ENCODE data around the gene CDKAL1. TPM values are rescaled to one million over a fixed set of nuclear protein-coding genes. Genes with fewer than 3 reads are reported as not detected.

Gene CDKAL1
- total and polyA plus RNA-seq, 10 of the 15 experiments (the other 5 are each of a cell fraction or from before 2014, with no cell fraction given): 10.7 to 26.9 (median 17.3) TPM

- Histone ChIP-seq H3K9ac (ENCODE audit: control insufficient read depth, insufficient read depth, low read length) (no peak overlapping the region), H4K20me1 (ENCODE audit: control insufficient read depth, insufficient read depth) (no peaks in the 10 kb centered on the region), H3K36me3 (ENCODE audit: control insufficient read depth in 2 of 2, insufficient read depth in 2 of 2, low read length in 1 of 2) (no peaks in the 10 kb centered on the region), H3K4me3 (no peak overlapping the region), H2AFZ (ENCODE audit: control insufficient read depth, low read depth, low read length) (peak overlapping the region; percentile 44; the same call in 1 of the 2 replicates), H3K79me2 (ENCODE audit: control insufficient read depth, insufficient read depth, low read length) (no peaks in the 10 kb centered on the region), H3K27ac (ENCODE audit: control insufficient read depth, insufficient read depth) (peak overlapping the region; percentile 69), H3K27me3 (replicated peaks in 1 of 2; ENCODE audit: control insufficient read depth in 2 of 2, insufficient read depth in 2 of 2, low read length in 1 of 2) (no peaks in the 10 kb centered on the region), H3K4me1 (ENCODE audit: control insufficient read depth, insufficient read depth, low read length) (peaks cover 17% of the 10 kb centered on the region), H3K4me2 (ENCODE audit: control insufficient read depth, insufficient read depth) (peak overlapping the region; percentile 55), H3K9me3 (replicated peaks; ENCODE audit: control insufficient read depth, insufficient read depth, low read length) (no peaks in the 10 kb centered on the region)
- DNase-seq (ENCODE audit: low read depth, low spot score) (peak; percentile 63), ATAC-seq (peak; percentile 94), FAIRE-seq (peak; percentile 73)
- intact Hi-C loops (cut with micrococcal nuclease; ENCODE audit: unreplicated experiment): loop anchor here (2.0 to 5.0 kb wide), 3 partner anchors 174 to 387 kb away; no protein-coding TSS in a partner anchor
- no TSS peak for BruUV-seq (replicated peaks)
- RAD21 ChIA-PET (ENCODE audit: unreplicated experiment): interaction anchor here (0.7 to 2.5 kb wide), 15 partner anchors 26 to 386 kb away, joined by 3 to 11 read pairs (median 5); partner anchors contain the start of gene SOX4
- CTCF ChIA-PET: interaction anchor here (0.6 to 1.2 kb wide), 3 partner anchors 241 to 713 kb away, joined by 3 to 4 read pairs (median 3); no protein-coding TSS in a partner anchor
- in situ Hi-C loops (cut with MboI): no loop called here
- SMC1A ChIA-PET (ENCODE audit: uncharacterized antibody, unreplicated experiment): interaction anchor here (0.7 to 4.2 kb wide), 29 partner anchors 10 to 427 kb away, joined by 3 to 20 read pairs (median 4); no protein-coding TSS in a partner anchor
- WGBS (ENCODE audit: insufficient coverage, insufficient replicate concordance, low lambda C conversion rate, missing lambda C conversion rate): 42% methylated on average over 18 of the region's 18 CpGs
- POLR2A ChIA-PET: interaction anchor here (0.7 to 1.9 kb wide), 6 partner anchors 8 to 721 kb away, joined by 3 to 10 read pairs (median 5); no protein-coding TSS in a partner anchor
- TF ChIP-seq ATF7 (IDR thresholded peaks at IDR 0.05; ENCODE audit: low read depth) (peak; percentile 93), SIX5 (IDR thresholded peaks at IDR 0.05; ENCODE audit: low read depth, low read length, severe bottlenecking) (no peak), NFXL1 (IDR thresholded peaks at IDR 0.05; ENCODE audit: borderline replicate concordance) (no peak), KLF5 (IDR thresholded peaks at IDR 0.05; ENCODE audit: partially characterized antibody) (peak; percentile 24), BRCA1 (IDR thresholded peaks at IDR 0.05; ENCODE audit: low read depth, low read length) (no peak), PAX5 (IDR thresholded peaks at IDR 0.05; ENCODE audit: borderline replicate concordance, low read depth, low read length) (peak; percentile 75; the same call in 1 of the 2 replicates), NR2C1 (IDR thresholded peaks at IDR 0.05) (no peak), CHD2 (IDR thresholded peaks at IDR 0.05; ENCODE audit: borderline replicate concordance, low read depth, low read length) (peak; percentile 48; the same call in 1 of the 2 replicates), HCFC1 (IDR thresholded peaks at IDR 0.05; ENCODE audit: low read length) (no peak)
- TF ChIP-seq, protein P1, sequence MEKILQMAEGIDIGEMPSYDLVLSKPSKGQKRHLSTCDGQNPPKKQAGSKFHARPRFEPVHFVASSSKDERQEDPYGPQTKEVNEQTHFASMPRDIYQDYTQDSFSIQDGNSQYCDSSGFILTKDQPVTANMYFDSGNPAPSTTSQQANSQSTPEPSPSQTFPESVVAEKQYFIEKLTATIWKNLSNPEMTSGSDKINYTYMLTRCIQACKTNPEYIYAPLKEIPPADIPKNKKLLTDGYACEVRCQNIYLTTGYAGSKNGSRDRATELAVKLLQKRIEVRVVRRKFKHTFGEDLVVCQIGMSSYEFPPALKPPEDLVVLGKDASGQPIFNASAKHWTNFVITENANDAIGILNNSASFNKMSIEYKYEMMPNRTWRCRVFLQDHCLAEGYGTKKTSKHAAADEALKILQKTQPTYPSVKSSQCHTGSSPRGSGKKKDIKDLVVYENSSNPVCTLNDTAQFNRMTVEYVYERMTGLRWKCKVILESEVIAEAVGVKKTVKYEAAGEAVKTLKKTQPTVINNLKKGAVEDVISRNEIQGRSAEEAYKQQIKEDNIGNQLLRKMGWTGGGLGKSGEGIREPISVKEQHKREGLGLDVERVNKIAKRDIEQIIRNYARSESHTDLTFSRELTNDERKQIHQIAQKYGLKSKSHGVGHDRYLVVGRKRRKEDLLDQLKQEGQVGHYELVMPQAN (conservative IDR thresholded peaks at IDR 0.05): no peak
- TF ChIP-seq, protein P2, sequence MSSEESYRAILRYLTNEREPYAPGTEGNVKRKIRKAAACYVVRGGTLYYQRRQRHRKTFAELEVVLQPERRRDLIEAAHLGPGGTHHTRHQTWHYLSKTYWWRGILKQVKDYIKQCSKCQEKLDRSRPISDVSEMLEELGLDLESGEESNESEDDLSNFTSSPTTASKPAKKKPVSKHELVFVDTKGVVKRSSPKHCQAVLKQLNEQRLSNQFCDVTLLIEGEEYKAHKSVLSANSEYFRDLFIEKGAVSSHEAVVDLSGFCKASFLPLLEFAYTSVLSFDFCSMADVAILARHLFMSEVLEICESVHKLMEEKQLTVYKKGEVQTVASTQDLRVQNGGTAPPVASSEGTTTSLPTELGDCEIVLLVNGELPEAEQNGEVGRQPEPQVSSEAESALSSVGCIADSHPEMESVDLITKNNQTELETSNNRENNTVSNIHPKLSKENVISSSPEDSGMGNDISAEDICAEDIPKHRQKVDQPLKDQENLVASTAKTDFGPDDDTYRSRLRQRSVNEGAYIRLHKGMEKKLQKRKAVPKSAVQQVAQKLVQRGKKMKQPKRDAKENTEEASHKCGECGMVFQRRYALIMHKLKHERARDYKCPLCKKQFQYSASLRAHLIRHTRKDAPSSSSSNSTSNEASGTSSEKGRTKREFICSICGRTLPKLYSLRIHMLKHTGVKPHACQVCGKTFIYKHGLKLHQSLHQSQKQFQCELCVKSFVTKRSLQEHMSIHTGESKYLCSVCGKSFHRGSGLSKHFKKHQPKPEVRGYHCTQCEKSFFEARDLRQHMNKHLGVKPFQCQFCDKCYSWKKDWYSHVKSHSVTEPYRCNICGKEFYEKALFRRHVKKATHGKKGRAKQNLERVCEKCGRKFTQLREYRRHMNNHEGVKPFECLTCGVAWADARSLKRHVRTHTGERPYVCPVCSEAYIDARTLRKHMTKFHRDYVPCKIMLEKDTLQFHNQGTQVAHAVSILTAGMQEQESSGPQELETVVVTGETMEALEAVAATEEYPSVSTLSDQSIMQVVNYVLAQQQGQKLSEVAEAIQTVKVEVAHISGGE (CRISPR knock-in tag; IDR thresholded peaks at IDR 0.05): no peak
- TF ChIP-seq, protein P3, sequence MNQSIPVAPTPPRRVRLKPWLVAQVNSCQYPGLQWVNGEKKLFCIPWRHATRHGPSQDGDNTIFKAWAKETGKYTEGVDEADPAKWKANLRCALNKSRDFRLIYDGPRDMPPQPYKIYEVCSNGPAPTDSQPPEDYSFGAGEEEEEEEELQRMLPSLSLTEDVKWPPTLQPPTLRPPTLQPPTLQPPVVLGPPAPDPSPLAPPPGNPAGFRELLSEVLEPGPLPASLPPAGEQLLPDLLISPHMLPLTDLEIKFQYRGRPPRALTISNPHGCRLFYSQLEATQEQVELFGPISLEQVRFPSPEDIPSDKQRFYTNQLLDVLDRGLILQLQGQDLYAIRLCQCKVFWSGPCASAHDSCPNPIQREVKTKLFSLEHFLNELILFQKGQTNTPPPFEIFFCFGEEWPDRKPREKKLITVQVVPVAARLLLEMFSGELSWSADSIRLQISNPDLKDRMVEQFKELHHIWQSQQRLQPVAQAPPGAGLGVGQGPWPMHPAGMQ (IDR thresholded peaks at IDR 0.05; ENCODE audit: borderline replicate concordance): no peak
- TF ChIP-seq, protein P4, sequence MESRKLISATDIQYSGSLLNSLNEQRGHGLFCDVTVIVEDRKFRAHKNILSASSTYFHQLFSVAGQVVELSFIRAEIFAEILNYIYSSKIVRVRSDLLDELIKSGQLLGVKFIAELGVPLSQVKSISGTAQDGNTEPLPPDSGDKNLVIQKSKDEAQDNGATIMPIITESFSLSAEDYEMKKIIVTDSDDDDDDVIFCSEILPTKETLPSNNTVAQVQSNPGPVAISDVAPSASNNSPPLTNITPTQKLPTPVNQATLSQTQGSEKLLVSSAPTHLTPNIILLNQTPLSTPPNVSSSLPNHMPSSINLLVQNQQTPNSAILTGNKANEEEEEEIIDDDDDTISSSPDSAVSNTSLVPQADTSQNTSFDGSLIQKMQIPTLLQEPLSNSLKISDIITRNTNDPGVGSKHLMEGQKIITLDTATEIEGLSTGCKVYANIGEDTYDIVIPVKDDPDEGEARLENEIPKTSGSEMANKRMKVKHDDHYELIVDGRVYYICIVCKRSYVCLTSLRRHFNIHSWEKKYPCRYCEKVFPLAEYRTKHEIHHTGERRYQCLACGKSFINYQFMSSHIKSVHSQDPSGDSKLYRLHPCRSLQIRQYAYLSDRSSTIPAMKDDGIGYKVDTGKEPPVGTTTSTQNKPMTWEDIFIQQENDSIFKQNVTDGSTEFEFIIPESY (IDR thresholded peaks at IDR 0.05): no peak
These were observed 729.5 kb downstream of the CDKAL1 start for GRCh38 chr6:21263531-21264287.
